Measurements from ENCODE around the gene BRD7.

- TF ChIP-seq CTCF (IDR thresholded peaks at IDR 0.05): no peak
- no peak for TF ChIP-seq POLR2A (IDR thresholded peaks at IDR 0.05)
Observed at GRCh38 chr16:50318796-50319578, 49.8 kb downstream of the BRD7 start.
